NCI-H2081 (cell line): ENCODE measurements around the gene FOXN1.
"Not testable (repeated sequence)": the region's sequence is repeated elsewhere in the genome, so short reads cannot be mapped to it uniquely, and the experiment has no call there.

Experiments
- DNase-seq, 2 experiments: peaks; one replicate each; lab custom pipeline; 2025; lab: John Stamatoyannopoulos, UW

The FOXN1 gene

DNA sequence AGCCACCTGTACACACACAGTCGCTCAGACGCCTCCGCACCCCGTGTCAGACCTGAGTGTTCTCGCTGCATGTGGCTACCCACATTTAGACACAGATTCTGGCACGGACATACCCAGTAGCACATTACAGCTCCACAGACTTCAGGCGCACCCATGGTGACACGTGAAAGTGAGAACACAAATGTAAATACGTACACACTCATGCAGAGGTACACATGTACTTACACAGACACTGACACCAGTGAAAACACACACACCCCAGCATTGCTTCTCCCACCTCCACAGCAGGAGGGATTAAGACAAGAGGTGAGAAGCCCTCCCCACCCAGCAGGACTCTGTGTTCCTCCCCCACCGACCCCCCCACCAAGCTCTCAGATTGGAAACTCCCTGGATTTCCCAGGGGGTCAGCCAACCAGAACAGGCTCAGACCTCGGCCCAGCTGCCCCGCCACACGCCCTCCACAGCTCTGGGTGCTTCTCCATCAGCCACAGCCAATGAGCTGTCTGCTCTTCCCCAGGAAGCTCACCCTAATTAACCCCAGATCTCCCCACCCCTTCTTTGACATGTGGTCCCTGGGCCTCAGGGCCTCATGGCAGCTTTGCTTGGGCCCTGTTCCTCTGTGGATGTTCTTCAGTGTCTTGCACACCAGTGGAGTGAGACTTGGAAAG is 5.3 kb upstream of the FOXN1 start:
- DNase-seq: no peak

GRCh38 chr17:28501421-28502284 is 4.5 kb upstream of the FOXN1 start:
- no peak for DNase-seq

- DNase-seq: no peak
Measured at GRCh38 chr17:28503420-28503819, 2.7 kb upstream of the FOXN1 start.

DNA sequence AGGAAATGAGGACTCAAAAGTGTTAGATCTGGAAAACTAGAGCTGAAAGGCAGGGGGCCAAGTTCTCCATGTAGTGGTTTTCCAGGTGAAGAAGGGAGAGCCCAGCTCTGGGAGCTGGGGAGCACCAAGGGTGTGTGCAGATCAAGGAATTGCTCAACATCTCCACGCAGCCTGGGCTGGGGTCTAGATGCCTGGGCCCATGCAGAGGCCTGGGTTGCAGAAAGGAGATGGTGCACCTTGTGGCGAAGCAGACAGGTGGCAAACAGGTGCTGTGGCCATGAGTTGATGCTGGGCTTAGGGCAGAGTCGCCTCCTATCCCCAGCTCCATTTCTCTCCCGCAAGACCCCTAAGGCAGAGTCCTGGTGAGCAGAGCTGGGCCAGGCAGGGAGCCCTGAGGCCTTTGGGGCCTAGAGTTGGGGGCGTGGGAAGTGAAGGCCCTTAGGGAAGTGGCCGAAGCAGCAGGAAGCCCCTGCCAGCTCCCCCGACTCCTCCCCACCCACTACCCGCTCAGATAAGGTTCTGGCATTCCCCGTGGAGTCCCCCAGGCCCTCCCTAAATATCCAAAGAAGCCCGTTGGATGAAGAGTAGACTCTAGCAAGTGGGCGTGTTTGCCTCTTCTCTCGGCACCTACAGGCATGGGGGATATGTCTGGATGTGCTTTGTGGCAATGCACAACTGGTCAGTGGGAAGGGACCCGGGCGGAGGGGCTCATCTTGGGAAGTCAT is 777 bp downstream of the FOXN1 start:
- DNase-seq: no peak

DNA sequence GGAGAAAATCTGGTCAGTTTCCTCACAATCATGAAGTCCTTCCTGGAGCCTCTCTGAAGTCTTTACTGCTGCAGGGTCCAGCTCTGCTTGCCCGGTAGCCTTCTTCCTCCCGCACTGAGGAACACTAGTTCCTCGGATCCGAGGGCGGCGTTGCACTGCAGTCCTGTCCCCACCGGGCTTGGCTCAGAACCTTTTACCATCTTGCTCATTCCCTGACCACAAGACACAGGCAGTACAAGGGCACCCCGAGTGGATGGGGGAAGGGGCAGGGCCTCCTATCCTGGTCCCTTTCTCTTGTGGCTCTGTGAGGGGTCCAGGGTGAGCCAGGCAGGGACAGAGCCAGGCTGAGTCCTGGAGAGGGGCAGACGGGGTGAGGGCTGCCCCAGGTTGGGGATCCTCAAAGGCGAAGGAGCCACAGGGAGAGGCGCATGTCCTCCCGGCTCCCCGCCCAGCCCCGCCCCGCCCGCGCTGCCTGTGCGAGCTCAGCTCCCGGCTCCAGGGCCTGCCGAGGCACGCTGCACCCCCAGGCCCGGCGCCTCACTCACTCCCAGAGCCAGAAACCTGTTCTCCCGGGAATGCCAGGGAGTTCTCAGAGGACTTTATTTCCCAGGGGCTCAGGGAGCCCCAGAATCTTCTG is 1.5 kb downstream of the FOXN1 start:
- DNase-seq: no peak

- no peak for DNase-seq
Measured at GRCh38 chr17:28508211-28508724, 2.1 kb downstream of the FOXN1 start.

DNA sequence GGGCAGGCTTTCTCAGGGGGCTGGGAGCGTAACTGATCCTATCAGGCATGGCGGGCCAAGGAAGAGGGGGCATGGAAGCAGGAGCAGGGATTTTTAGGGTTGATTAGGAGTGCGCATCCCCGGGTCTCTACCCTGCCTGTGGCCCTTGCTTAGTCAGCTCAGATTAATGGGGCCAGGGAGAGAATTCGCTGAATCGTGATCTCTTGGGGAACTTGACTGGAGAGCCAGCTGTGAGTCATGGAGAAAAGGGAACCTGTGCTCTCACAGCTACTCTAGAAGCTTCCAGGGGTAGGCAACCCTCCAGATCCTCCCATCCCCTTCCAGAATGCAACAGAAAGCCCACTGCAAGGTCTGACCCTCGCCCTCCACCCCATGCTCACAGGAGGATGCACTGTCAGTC is 3.6 kb downstream of the FOXN1 start:
- DNase-seq: no peak

GRCh38 chr17:28511858-28512461 is 5.8 kb downstream of the FOXN1 start:
- no peak for DNase-seq

- DNase-seq: no peak
Measured at GRCh38 chr17:28513476-28513875, 7.3 kb downstream of the FOXN1 start.

- DNase-seq: no peak
Measured at GRCh38 chr17:28514561-28515002, 8.4 kb downstream of the FOXN1 start.

DNA sequence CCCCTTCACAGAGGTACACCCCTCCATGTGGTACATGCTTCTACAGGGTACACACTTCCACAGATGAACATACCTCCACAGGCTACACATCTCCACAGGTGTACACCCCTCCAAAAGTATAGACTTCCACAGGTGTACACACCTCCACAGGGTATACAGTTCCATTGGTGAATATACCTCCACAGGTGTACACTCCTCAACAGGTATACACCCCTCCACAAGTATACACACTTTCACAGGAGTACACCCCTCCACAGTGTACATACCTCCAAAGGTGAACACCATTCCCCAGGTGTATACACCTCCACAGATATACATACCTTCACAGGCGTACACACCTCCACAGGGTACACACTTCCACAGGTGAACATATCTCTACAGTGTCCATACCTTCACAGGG is 9.4 kb downstream of the FOXN1 start:
- no peak for DNase-seq

DNA sequence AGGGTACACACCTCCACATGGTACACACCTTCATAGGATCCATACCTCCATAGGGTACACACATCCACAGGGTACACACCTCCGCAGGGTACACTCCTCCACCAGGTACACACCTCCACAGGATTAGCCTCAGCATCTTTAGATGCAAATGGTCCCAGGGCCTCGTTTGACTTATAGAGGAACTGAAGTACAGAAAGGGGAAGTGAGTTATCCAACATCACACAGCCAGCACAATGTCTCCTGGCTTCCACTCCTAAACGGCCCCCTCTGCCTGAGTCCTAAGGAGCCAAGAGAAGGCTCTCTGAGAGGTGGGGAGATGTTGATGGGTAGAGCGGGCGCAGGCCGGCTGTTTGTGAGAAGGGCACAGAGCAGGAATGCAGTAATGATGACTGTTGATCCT is 12.0 kb downstream of the FOXN1 start:
- no peak for DNase-seq

- DNase-seq: no peak
Measured at GRCh38 chr17:28518578-28518977, 12.4 kb downstream of the FOXN1 start.

GRCh38 chr17:28519236-28519635 is 13.1 kb downstream of the FOXN1 start:
- DNase-seq: no peak

GRCh38 chr17:28520687-28521086 is 14.5 kb downstream of the FOXN1 start:
- no peak for DNase-seq

- DNase-seq: no peak
Measured at GRCh38 chr17:28521311-28522085, 15.3 kb downstream of the FOXN1 start.

DNA sequence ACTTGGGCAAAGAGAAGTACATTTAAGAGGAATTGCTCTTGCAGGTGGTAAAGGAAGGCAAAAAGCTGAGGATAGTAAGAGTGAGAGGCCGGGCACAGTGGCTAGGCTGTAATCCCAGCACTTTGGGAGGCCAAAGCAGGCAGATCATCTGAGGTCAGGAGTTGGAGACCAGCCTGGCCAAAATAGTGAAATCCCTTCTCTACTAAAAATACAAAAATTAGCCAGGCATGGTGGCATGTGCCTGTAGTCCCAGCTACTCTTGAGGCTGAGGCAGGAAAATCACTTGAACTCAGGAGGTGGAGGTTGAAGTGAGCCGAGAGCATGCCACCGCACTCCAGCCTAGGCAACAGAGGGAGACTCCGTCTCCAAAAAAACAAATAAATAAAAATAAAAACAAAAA is 16.1 kb downstream of the FOXN1 start:
- not testable (repeated sequence) for DNase-seq

GRCh38 chr17:28523186-28523585 is 17.0 kb downstream of the FOXN1 start:
- DNase-seq: no peak

DNA sequence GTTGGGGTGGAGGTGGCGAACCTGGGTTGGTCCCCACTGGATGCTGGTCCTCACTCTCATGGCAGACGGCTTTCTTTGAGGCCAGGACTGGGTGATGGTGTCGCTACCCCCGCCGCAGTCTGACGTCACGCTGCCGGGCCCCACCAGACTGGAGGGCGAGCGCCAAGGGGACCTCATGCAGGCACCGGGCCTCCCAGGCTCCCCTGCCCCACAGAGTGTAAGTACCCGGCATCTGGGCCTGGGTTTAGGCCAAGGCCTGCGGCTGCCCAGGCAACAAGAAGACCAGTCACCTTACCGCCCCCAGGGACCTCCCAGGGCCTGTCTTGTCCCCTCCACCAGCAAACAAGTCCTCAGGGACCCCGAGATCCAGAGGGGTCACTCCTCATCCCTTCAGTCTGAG is 17.7 kb downstream of the FOXN1 start:
- no peak for DNase-seq

GRCh38 chr17:28524476-28525424 is 18.6 kb downstream of the FOXN1 start:
- DNase-seq: no peak
